K562 (cell line): ENCODE data around the gene NTM. TPM values are rescaled to one million over a fixed set of nuclear protein-coding genes. Genes with fewer than 3 reads are reported as not detected.

Experiments used
- ATAC-seq: fragments of 200-7000 bp; cut with Tn5 transposase; 3 replicates; pipeline ENCODE4 v1.9.1; 2020; ENCODE audit warnings: moderate library complexity
- BruUV-seq: library from RNA; stranded (reverse); fragments of 400-500 nt; replicated peaks from 2 replicates; lab custom pipeline; 2021; lab: Mats Ljungman, UMichigan
- CTCF ChIA-PET: fragments of 300-600 bp; formaldehyde crosslinking; extraction: SDS; loops from one replicate; lab custom pipeline; 2021; ENCODE audit warnings: low intra/inter-chr PET ratio; lab: Yijun Ruan, JAX
- POLR2A ChIA-PET: fragments of 300-600, 350-650 bp; sonication (Branson Sonifier 250); formaldehyde crosslinking; extraction: SDS; loops from one replicate; lab custom pipeline; 2021; ENCODE audit warnings: antibody characterized with exemption, inconsistent platforms; lab: Yijun Ruan, JAX
- DNase-seq, 4 experiments: peaks; one replicate each; pipeline versions ENCODE4 v3.0.0 to v3.0.0-alpha.2; 2011 to 2018; ENCODE audit warnings: low spot score in 3 of 4, mixed read lengths in 3 of 4; ENCODE audit errors: extremely low read depth in 1 of 4
- FAIRE-seq: peaks from 2 replicates; lab custom pipeline; 2011; peaks lifted over from hg19 to GRCh38; lab: Jason Lieb, UNC
- H2AFZ ChIP-seq: 2 replicates; pipeline ENCODE4 v1.6.0; 2011; ENCODE audit warnings: low read depth, low read length, control low read depth, inconsistent platforms
- H3K27ac ChIP-seq: fragments of 200-600 bp; 3 replicates; pipeline ENCODE4 v1.8.0; 2011; ENCODE audit warnings: low read depth, mild to moderate bottlenecking, control low read depth, inconsistent platforms, low read length, moderate library complexity, mixed read lengths; ENCODE audit errors: extremely low read depth
- H3K27me3 ChIP-seq, 2 experiments: fragments of 300-600 bp in 1 of 2; 2 replicates in 1 of 2; 3 replicates in 1 of 2; pipeline versions ENCODE4 v1.6.0 to v1.8.0; 2011; ENCODE audit warnings: inconsistent platforms in 2 of 2, low read length in 2 of 2, mild to moderate bottlenecking in 1 of 2, mixed read lengths in 1 of 2, moderate library complexity in 1 of 2; ENCODE audit not compliant: control insufficient read depth in 2 of 2, insufficient read depth in 2 of 2
- H3K36me3 ChIP-seq: fragments of 300-600 bp; 3 replicates; pipeline ENCODE4 v1.8.0; 2011; ENCODE audit warnings: mild to moderate bottlenecking, low read length, inconsistent platforms; ENCODE audit not compliant: control insufficient read depth, insufficient read depth
- H3K4me1 ChIP-seq, 2 experiments: fragments of 200-600 bp in 1 of 2; replicated peaks in 1 of 2; 2 replicates in 1 of 2; 3 replicates in 1 of 2; pipeline versions ENCODE4 v1.5.1 to v1.8.0; 2011; ENCODE audit warnings: inconsistent platforms in 2 of 2, low read length in 2 of 2, mild to moderate bottlenecking in 1 of 2, mixed read lengths in 1 of 2, moderate library complexity in 1 of 2; ENCODE audit not compliant: control insufficient read depth in 2 of 2, insufficient read depth in 2 of 2
- H3K4me2 ChIP-seq: 2 replicates; pipeline ENCODE4 v1.6.1; 2011; ENCODE audit warnings: low read length, control low read depth, inconsistent platforms, mixed read lengths; ENCODE audit not compliant: insufficient read depth
- H3K4me3 ChIP-seq: fragments of 200-600 bp; sonication (generic), shearing (Covaris generic); 2 replicates; pipeline ENCODE4 v1.5.1; 2016; ENCODE audit warnings: control low read depth, inconsistent platforms
- H3K79me2 ChIP-seq: fragments of 200-600 bp; 3 replicates; pipeline ENCODE4 v1.8.0; 2011; ENCODE audit warnings: low read length, inconsistent platforms; ENCODE audit not compliant: control insufficient read depth, insufficient read depth
- H3K9ac ChIP-seq, 2 experiments: 2 replicates each; pipeline versions ENCODE4 v1.6.0 to v1.6.1; 2011; ENCODE audit warnings: low read depth in 2 of 2, low read length in 2 of 2, control low read depth in 1 of 2, inconsistent platforms in 1 of 2, mild to moderate bottlenecking in 1 of 2, mixed read lengths in 1 of 2; ENCODE audit not compliant: insufficient read depth in 1 of 2
- H3K9me1 ChIP-seq: one replicate; pipeline ENCODE4 v1.6.0; 2011; ENCODE audit warnings: inconsistent platforms, mild to moderate bottlenecking, low read length, moderate library complexity; ENCODE audit not compliant: control insufficient read depth, insufficient read depth
- H3K9me3 ChIP-seq: replicated peaks from 2 replicates; pipeline ENCODE4 v1.5.1; 2011; ENCODE audit warnings: low read depth, low read length, inconsistent platforms; ENCODE audit not compliant: control insufficient read depth, insufficient read depth
- H4K20me1 ChIP-seq: replicated peaks from 2 replicates; pipeline ENCODE4 v1.6.1; 2011; ENCODE audit warnings: low read length, inconsistent platforms, mixed read lengths; ENCODE audit not compliant: control insufficient read depth, insufficient read depth
- DNMT1 ChIP-seq: fragments of 450-650 bp; IDR thresholded peaks from 2 replicates; pipeline ENCODE4 v1.6.1; 2016; ENCODE audit warnings: antibody characterized with exemption, mild to moderate bottlenecking
- EP400 ChIP-seq: fragments of 450-650 bp; IDR thresholded peaks from 2 replicates; pipeline ENCODE4 v1.6.1; 2017; ENCODE audit warnings: antibody characterized with exemption, mild to moderate bottlenecking, moderate library complexity
- GTF2A2 ChIP-seq: IDR thresholded peaks from 2 replicates; pipeline ENCODE4 v1.6.1; 2016; ENCODE audit warnings: mild to moderate bottlenecking, missing genetic modification characterization, missing compliant biosample characterization
- LEF1 ChIP-seq: fragments of 450-650 bp; IDR thresholded peaks from 2 replicates; pipeline ENCODE4 v1.6.1; 2016; ENCODE audit warnings: mild to moderate bottlenecking
- PCBP2 ChIP-seq: fragments of 200-400 bp; formaldehyde crosslinking; IDR thresholded peaks from 2 replicates; pipeline ENCODE4 v1.6.1; 2018; ENCODE audit warnings: low read length, low read depth, mild to moderate bottlenecking, moderate library complexity; ENCODE audit not compliant: poor library complexity, severe bottlenecking
- POLR2A ChIP-seq: fragments of 450-650 bp; conservative IDR thresholded peaks from 2 replicates; pipeline ENCODE4 v1.6.1; 2016
- PTTG1 ChIP-seq: fragments of 450-650 bp; IDR thresholded peaks from 2 replicates; pipeline ENCODE4 v1.6.1; 2016; ENCODE audit warnings: low read depth, mild to moderate bottlenecking, missing genetic modification characterization, missing compliant biosample characterization
- RUNX1 ChIP-seq: sonication (generic); IDR thresholded peaks from 2 replicates; pipeline ENCODE4 v1.6.1; 2016; ENCODE audit warnings: antibody characterized with exemption, low read depth
- SMAD3 ChIP-seq: fragments of 450-650 bp; formaldehyde crosslinking; conservative IDR thresholded peaks from 2 replicates; pipeline ENCODE4 v1.4.0; 2020; ENCODE audit warnings: mild to moderate bottlenecking
- TEAD4 ChIP-seq, 2 experiments: sonication (generic) in 1 of 2; formaldehyde crosslinking in 1 of 2; IDR thresholded peaks; 2 replicates each; pipeline versions ENCODE4 v1.6.1 to v1.8.0; 2012 to 2022; ENCODE audit warnings: borderline replicate concordance in 1 of 2, inconsistent platforms in 1 of 2, low read length in 1 of 2, mild to moderate bottlenecking in 1 of 2, missing genetic modification reagents in 1 of 2
- ZNF232 ChIP-seq: sonication (generic); formaldehyde crosslinking; IDR thresholded peaks from 2 replicates; pipeline ENCODE4 v1.8.0; 2022; ENCODE audit warnings: mild to moderate bottlenecking, missing genetic modification reagents
- ZNF583 ChIP-seq: fragments of 250-450 bp; sonication (Bioruptor Pico); IDR thresholded peaks from 2 replicates; pipeline ENCODE4 v1.4.0; 2020
- WGBS: fragments of 100-300 bp; shearing (Covaris generic); methylation state at CpG from one replicate; pipeline ENCODE4 v1.1.6; 2016; ENCODE audit warnings: low coverage, mixed read lengths; ENCODE audit not compliant: insufficient coverage; ENCODE audit errors: missing lambda C conversion rate; 5-methylcytosine and 5-hydroxymethylcytosine counted together
- in situ Hi-C: fragments of 300-500 bp; cut with MboI; formaldehyde crosslinking; loops from 4 replicates; pipeline ENCODE4 v1.15.0; 2018; ENCODE audit warnings: inconsistent platforms, mixed read lengths
- intact Hi-C: fragments of 100-400 bp; cut with micrococcal nuclease; formaldehyde crosslinking; loops from 2 replicates; pipeline ENCODE4 v1.14.2; 2022
- polyA plus RNA-seq, 8 experiments: library from polyadenylated mRNA; depleted of rRNA in 4 of 8; stranded (reverse) in 5 of 8; unstranded in 3 of 8; fragments of >200 nt; fragmentation: Nextera tagmentation in 2 of 8; fragmentation: Illumina TruSeq in 1 of 8; extraction: Ambion mirVana in 2 of 8; extraction: Trizol in 1 of 8; gene quantifications; 2 replicates each; pipeline versions ENCODE4 v1.2.1 to v1.2.3, GENCODE V29; 2011 to 2014; ENCODE audit warnings: inconsistent platforms in 1 of 8, missing spikeins in 1 of 8
- total RNA-seq, 7 experiments: library from RNA; depleted of rRNA in 6 of 7; stranded (reverse); fragments of >200 nt in 6 of 7; fragmentation: Illumina TruSeq in 2 of 7; extraction: Trizol in 2 of 7; gene quantifications; 2 replicates each; pipeline versions ENCODE4 v1.2.1 to v1.2.3, GENCODE V29; 2011 to 2021; ENCODE audit warnings: low replicate concordance in 1 of 7
- TF ChIP-seq, protein P1 (sequence below): fragments of 250-450 bp; sonication (Bioruptor Pico); IDR thresholded peaks from 2 replicates; pipeline ENCODE4 v1.4.0; 2020
- TF ChIP-seq, protein P2 (sequence below): fragments of 450-650 bp; IDR thresholded peaks from one replicate; pipeline ENCODE4 v1.6.1; 2018; ENCODE audit warnings: mild to moderate bottlenecking, moderate library complexity; ENCODE audit not compliant: partially characterized antibody

NTM gene
- total and polyA plus RNA-seq, 9 of the 15 experiments (the other 6 are each of a cell fraction or from before 2014, with no cell fraction given) = not detected

DNA sequence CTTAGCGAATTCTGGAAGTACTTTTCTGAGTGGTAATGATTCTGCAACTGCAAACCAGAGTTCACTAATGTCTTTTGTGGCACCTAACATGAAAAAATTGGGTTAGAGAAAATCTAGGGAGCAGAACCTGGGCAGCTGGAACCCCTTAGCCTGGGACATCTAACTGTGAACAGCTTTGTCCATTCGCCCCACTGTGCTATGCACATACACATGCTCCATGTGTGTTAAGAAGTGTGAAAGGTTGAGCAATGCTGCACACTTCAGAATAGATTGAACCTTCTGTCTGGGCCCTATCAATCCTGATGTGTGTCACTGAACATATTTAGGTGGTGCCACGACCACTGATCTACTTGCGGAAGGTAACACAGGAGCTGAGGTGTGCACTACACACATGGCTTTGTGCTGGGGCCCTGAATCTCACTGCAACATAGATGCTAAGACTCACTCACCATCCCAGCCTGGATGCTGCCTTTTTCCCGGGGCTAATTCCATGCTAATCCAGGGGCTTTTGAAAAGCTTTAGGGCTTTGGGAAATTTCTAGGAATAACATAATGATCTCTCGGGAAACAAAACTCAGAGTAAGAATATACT, 976.2 kb downstream of the NTM start:
- ATAC-seq (no peak), DNase-seq (no peak), FAIRE-seq (no peak)
- Histone ChIP-seq H3K4me1 (no peaks in the 10 kb centered on the region), H2AFZ (no peak overlapping the region), H3K4me2 (no peak overlapping the region), H3K9me1 (no peaks in the 10 kb centered on the region), H3K4me3 (no peak overlapping the region), H3K27ac (no peak overlapping the region), H3K9ac (no peak overlapping the region), H3K36me3 (no peaks in the 10 kb centered on the region), H4K20me1 (no peaks in the 10 kb centered on the region), H3K9me3 (no peaks in the 10 kb centered on the region), H3K27me3 (no peaks in the 10 kb centered on the region), H3K79me2 (no peaks in the 10 kb centered on the region)
- intact Hi-C loops = no loop called here
- POLR2A ChIA-PET = no interaction called here
- no TSS peak for BruUV-seq
- CTCF ChIA-PET = no interaction called here
- TF ChIP-seq POLR2A = no peak
- TF ChIP-seq SMAD3 = no peak
- TF ChIP-seq ZNF583 = no peak
- no peak for TF ChIP-seq GTF2A2
- no peak for TF ChIP-seq EP400
- no peak for TF ChIP-seq PTTG1 (tag)
- TF ChIP-seq RUNX1 = no peak
- no peak for TF ChIP-seq DNMT1
- TF ChIP-seq, protein P1, sequence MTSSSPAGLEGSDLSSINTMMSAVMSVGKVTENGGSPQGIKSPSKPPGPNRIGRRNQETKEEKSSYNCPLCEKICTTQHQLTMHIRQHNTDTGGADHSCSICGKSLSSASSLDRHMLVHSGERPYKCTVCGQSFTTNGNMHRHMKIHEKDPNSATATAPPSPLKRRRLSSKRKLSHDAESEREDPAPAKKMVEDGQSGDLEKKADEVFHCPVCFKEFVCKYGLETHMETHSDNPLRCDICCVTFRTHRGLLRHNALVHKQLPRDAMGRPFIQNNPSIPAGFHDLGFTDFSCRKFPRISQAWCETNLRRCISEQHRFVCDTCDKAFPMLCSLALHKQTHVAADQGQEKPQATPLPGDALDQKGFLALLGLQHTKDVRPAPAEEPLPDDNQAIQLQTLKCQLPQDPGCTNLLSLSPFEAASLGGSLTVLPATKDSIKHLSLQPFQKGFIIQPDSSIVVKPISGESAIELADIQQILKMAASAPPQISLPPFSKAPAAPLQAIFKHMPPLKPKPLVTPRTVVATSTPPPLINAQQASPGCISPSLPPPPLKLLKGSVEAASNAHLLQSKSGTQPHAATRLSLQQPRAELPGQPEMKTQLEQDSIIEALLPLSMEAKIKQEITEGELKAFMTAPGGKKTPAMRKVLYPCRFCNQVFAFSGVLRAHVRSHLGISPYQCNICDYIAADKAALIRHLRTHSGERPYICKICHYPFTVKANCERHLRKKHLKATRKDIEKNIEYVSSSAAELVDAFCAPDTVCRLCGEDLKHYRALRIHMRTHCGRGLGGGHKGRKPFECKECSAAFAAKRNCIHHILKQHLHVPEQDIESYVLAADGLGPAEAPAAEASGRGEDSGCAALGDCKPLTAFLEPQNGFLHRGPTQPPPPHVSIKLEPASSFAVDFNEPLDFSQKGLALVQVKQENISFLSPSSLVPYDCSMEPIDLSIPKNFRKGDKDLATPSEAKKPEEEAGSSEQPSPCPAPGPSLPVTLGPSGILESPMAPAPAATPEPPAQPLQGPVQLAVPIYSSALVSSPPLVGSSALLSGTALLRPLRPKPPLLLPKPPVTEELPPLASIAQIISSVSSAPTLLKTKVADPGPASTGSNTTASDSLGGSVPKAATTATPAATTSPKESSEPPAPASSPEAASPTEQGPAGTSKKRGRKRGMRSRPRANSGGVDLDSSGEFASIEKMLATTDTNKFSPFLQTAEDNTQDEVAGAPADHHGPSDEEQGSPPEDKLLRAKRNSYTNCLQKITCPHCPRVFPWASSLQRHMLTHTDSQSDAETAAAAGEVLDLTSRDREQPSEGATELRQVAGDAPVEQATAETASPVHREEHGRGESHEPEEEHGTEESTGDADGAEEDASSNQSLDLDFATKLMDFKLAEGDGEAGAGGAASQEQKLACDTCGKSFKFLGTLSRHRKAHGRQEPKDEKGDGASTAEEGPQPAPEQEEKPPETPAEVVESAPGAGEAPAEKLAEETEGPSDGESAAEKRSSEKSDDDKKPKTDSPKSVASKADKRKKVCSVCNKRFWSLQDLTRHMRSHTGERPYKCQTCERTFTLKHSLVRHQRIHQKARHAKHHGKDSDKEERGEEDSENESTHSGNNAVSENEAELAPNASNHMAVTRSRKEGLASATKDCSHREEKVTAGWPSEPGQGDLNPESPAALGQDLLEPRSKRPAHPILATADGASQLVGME (CRISPR knock-in tag) = no peak
- no peak for TF ChIP-seq TEAD4 (IDR thresholded peaks at IDR 0.05; ENCODE audit: low read length)
- TF ChIP-seq TEAD4 (CRISPR knock-in tag; IDR thresholded peaks at IDR 0.05; ENCODE audit: borderline replicate concordance) = no peak
- TF ChIP-seq ZNF232 (CRISPR knock-in tag) = no peak
- TF ChIP-seq LEF1 = no peak
- TF ChIP-seq PCBP2 = no peak
- TF ChIP-seq, protein P2, sequence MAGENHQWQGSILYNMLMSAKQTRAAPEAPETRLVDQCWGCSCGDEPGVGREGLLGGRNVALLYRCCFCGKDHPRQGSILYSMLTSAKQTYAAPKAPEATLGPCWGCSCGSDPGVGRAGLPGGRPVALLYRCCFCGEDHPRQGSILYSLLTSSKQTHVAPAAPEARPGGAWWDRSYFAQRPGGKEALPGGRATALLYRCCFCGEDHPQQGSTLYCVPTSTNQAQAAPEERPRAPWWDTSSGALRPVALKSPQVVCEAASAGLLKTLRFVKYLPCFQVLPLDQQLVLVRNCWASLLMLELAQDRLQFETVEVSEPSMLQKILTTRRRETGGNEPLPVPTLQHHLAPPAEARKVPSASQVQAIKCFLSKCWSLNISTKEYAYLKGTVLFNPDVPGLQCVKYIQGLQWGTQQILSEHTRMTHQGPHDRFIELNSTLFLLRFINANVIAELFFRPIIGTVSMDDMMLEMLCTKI = no peak
- in situ Hi-C loops = no loop called here
- 2% methylated on average over 6 of the region's 6 CpGs for whole genome bisulfite sequencing
